Neuronal stem cell (in vitro differentiated cells): Measurements from ENCODE around the gene GRPEL2. TPM values are rescaled to one million over a fixed set of nuclear protein-coding genes. Genes with fewer than 3 reads are reported as not detected.

Source experiments
- DNase-seq: peaks from one replicate; pipeline ENCODE4 v3.0.0-alpha.2; 2013; ENCODE audit warnings: low spot score
- H2AFZ ChIP-seq: one replicate; pipeline ENCODE4 v1.6.1; 2013; ENCODE audit warnings: mild to moderate bottlenecking, low read length, inconsistent platforms
- H2AK5ac ChIP-seq: 2 replicates; pipeline ENCODE4 v1.6.1; 2013; ENCODE audit warnings: low read depth, mild to moderate bottlenecking, inconsistent platforms, low read length, moderate library complexity, mixed read lengths
- H2BK120ac ChIP-seq: 2 replicates; pipeline ENCODE4 v1.6.1; 2013; ENCODE audit warnings: low read depth, mild to moderate bottlenecking, inconsistent platforms, low read length, moderate library complexity, mixed read lengths
- H2BK12ac ChIP-seq: one replicate; pipeline ENCODE4 v1.6.1; 2013; ENCODE audit warnings: low read length, inconsistent platforms
- H2BK15ac ChIP-seq: 2 replicates; pipeline ENCODE4 v1.6.1; 2013; ENCODE audit warnings: mild to moderate bottlenecking, low read length, inconsistent platforms, mixed read lengths
- H2BK5ac ChIP-seq: one replicate; pipeline ENCODE4 v1.6.1; 2013; ENCODE audit warnings: inconsistent platforms, mild to moderate bottlenecking, low read length, moderate library complexity
- H3K14ac ChIP-seq: one replicate; pipeline ENCODE4 v1.6.1; 2013; ENCODE audit warnings: low read length, inconsistent platforms
- H3K18ac ChIP-seq: 2 replicates; pipeline ENCODE4 v1.6.1; 2013; ENCODE audit warnings: low read length, inconsistent platforms
- H3K23ac ChIP-seq: 2 replicates; pipeline ENCODE4 v1.6.1; 2013; ENCODE audit warnings: low read depth, mild to moderate bottlenecking, mixed read lengths, low read length, inconsistent platforms; ENCODE audit not compliant: poor library complexity
- H3K27ac ChIP-seq: replicated peaks from 3 replicates; pipeline ENCODE4 v1.5.1; 2013; ENCODE audit warnings: low read length, inconsistent platforms
- H3K27me3 ChIP-seq, 3 experiments: 2 replicates each; pipeline ENCODE4 v1.6.1; 2013; ENCODE audit warnings: low read length in 3 of 3, mild to moderate bottlenecking in 2 of 3, inconsistent platforms in 1 of 3, low read depth in 1 of 3, mixed read lengths in 1 of 3, moderate library complexity in 1 of 3; ENCODE audit not compliant: control insufficient read depth in 3 of 3, insufficient read depth in 3 of 3
- H3K36me3 ChIP-seq, 2 donors: replicated peaks in 1 of 2; 2 replicates each; pipeline ENCODE4 v1.6.1; 2013; ENCODE audit warnings: low read length in 2 of 2; ENCODE audit not compliant: control insufficient read depth in 2 of 2, insufficient read depth in 2 of 2
- H3K4ac ChIP-seq: 2 replicates; pipeline ENCODE4 v1.6.1; 2013; ENCODE audit warnings: inconsistent platforms, mild to moderate bottlenecking, low read length, moderate library complexity
- H3K4me1 ChIP-seq, 2 donors: 1 replicate in 1 of 2; 2 replicates in 1 of 2; pipeline ENCODE4 v1.6.1; 2013; ENCODE audit warnings: low read length in 2 of 2, low read depth in 1 of 2; ENCODE audit not compliant: control insufficient read depth in 2 of 2, insufficient read depth in 1 of 2
- H3K4me2 ChIP-seq: one replicate; pipeline ENCODE4 v1.6.1; 2013; ENCODE audit warnings: mild to moderate bottlenecking, low read length, inconsistent platforms; ENCODE audit not compliant: insufficient read depth, poor library complexity, severe bottlenecking
- H3K4me3 ChIP-seq, 2 donors: 2 replicates each; pipeline ENCODE4 v1.5.1; 2013; ENCODE audit warnings: low read length in 2 of 2, mild to moderate bottlenecking in 2 of 2, inconsistent platforms in 1 of 2, moderate library complexity in 1 of 2
- H3K79me1 ChIP-seq: one replicate; pipeline ENCODE4 v1.6.1; 2013; ENCODE audit warnings: low read depth, mild to moderate bottlenecking, inconsistent platforms, low read length, moderate library complexity
- H3K9ac ChIP-seq: one replicate; pipeline ENCODE4 v1.6.1; 2013; ENCODE audit warnings: mild to moderate bottlenecking, low read depth, low read length, inconsistent platforms; ENCODE audit not compliant: poor library complexity
- H3K9me3 ChIP-seq, 2 donors: replicated peaks in 1 of 2; 2 replicates each; pipeline versions ENCODE3 to v1.6.1; 2013; ENCODE audit warnings: low read length in 2 of 2, mild to moderate bottlenecking in 2 of 2, inconsistent platforms in 1 of 2, low read depth in 1 of 2, mixed read lengths in 1 of 2, moderate library complexity in 1 of 2; ENCODE audit not compliant: control insufficient read depth in 2 of 2, insufficient read depth in 1 of 2
- H4K8ac ChIP-seq: one replicate; pipeline ENCODE4 v1.6.1; 2013; ENCODE audit warnings: low read depth, mild to moderate bottlenecking, inconsistent platforms, low read length, moderate library complexity
- H4K91ac ChIP-seq: one replicate; pipeline ENCODE4 v1.6.1; 2013; ENCODE audit warnings: low read length, low read depth, mild to moderate bottlenecking, inconsistent platforms; ENCODE audit not compliant: poor library complexity
- WGBS, 2 donors: extraction: QIAGEN DNeasy Blood & Tissue Kit; methylation state at CpG; one replicate each; pipeline ENCODE4 v1.1.7; 2013; ENCODE audit warnings: missing lambda C conversion rate in 2 of 2, mixed read lengths in 1 of 2; ENCODE audit not compliant: insufficient read length in 2 of 2, insufficient replicate concordance in 1 of 2; ENCODE audit errors: extremely low coverage in 2 of 2; 5-methylcytosine and 5-hydroxymethylcytosine counted together
- polyA plus RNA-seq, 2 experiments: library from polyadenylated mRNA; stranded (reverse); fragments of 200-250 nt; gene quantifications; one replicate each; pipeline ENCODE4 v1.2.3, GENCODE V29; 2013

Gene GRPEL2, protein sequence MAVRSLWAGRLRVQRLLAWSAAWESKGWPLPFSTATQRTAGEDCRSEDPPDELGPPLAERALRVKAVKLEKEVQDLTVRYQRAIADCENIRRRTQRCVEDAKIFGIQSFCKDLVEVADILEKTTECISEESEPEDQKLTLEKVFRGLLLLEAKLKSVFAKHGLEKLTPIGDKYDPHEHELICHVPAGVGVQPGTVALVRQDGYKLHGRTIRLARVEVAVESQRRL
- 11.4 TPM for polyA plus RNA-seq (2013, experiment 1 of 2)
- 11.3 TPM for polyA plus RNA-seq (2013, experiment 2 of 2)

- Histone ChIP-seq H4K91ac (peak within 1 kb of the TSS; percentile 38), H3K27me3 (no peaks in the 10 kb centered on the region), H3K4me1 (peaks cover 2 to 5% of the 10 kb centered on the region in 2 donors), H2BK120ac (no peak within 1 kb of the TSS), H3K4ac (peak within 1 kb of the TSS; percentile 71), H3K9me3 (no peaks in the 10 kb centered on the region), H3K9ac (peak within 1 kb of the TSS; percentile 98), H3K36me3 (peaks cover 12 to 35% of the 10 kb centered on the region in 2 donors), H2BK15ac (peak within 1 kb of the TSS; percentile 76), H3K18ac (peak within 1 kb of the TSS; percentile 96), H3K79me1 (peaks cover 5% of the 10 kb centered on the region), H3K23ac (peak within 1 kb of the TSS; percentile 83), H2AFZ (peak within 1 kb of the TSS; percentile 86), H2BK5ac (peak within 1 kb of the TSS; percentile 30), H3K27ac (peak within 1 kb of the TSS; percentile 58), H3K4me2 (peak within 1 kb of the TSS; percentile 85), H2BK12ac (no peak within 1 kb of the TSS), H3K4me3 (peak within 1 kb of the TSS; percentile 91 to 93), H3K14ac (peak within 1 kb of the TSS; percentile 85), H2AK5ac (peak within 1 kb of the TSS; percentile 54), H4K8ac (no peak within 1 kb of the TSS)
- no CpG with 5 or more reads among the region's 54 CpGs for WGBS, 2 donors
- peak; percentile 93 for DNase-seq
Observed at GRCh38 chr5:149345147-149345891, at the start of gene GRPEL2. Gene GRPEL2 (plus strand): TSS chr5:149345499. CDS start chr5:149345540, 41 bp downstream.

- no CpG with 5 or more reads among the region's 5 CpGs for WGBS, 2 donors
- Histone ChIP-seq H3K23ac (no peak overlapping the region), H3K4me2 (no peak overlapping the region), H3K4me1 (peaks cover 0 to 9% of the 10 kb centered on the region in 2 donors), H2AK5ac (no peak overlapping the region), H3K18ac (no peak overlapping the region), H2BK120ac (no peak overlapping the region), H3K79me1 (peaks cover 2% of the 10 kb centered on the region), H3K9ac (no peak overlapping the region), H3K4me3 (no peak overlapping the region), H2BK15ac (no peak overlapping the region), H3K9me3 (no peaks in the 10 kb centered on the region), H2BK12ac (no peak overlapping the region), H2AFZ (no peak overlapping the region), H2BK5ac (no peak overlapping the region), H4K91ac (no peak overlapping the region), H3K14ac (no peak overlapping the region), H4K8ac (no peak overlapping the region), H3K4ac (no peak overlapping the region), H3K36me3 (no peaks in the 10 kb centered on the region), H3K27me3 (peaks cover 0 to 11% (median 0%) of the 10 kb centered on the region in 3 experiments), H3K27ac (no peak overlapping the region)
- DNase-seq, result no peak
Observed at GRCh38 chr5:149297340-149298025, 47.8 kb upstream of the GRPEL2 start.

DNA sequence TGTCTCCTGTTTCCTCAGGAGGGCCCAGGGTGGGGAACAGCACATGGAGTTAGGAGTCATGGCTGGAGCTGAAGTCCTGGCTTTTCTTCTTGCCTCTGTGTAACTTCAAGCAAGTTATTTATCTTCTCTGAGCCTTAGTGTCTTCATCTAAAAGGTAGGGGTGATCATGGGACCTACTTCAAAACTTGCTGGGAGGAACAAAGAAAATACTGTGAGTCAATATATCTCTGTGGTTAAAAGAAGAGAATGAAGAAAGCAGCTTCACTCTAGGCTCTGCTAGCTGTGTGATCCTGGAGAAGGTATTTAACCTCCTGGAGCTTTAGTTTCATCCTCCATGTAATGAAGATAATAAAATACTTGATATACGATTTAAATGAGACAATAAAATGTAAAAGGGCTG, 47.1 kb upstream of the GRPEL2 start:
- Histone ChIP-seq H3K4ac (no peak overlapping the region), H2AFZ (no peak overlapping the region), H3K9ac (no peak overlapping the region), H2BK15ac (no peak overlapping the region), H3K79me1 (peaks cover 2% of the 10 kb centered on the region), H2BK120ac (no peak overlapping the region), H3K18ac (no peak overlapping the region), H2AK5ac (no peak overlapping the region), H3K9me3 (no peaks in the 10 kb centered on the region), H2BK12ac (no peak overlapping the region), H4K91ac (no peak overlapping the region), H3K27ac (no peak overlapping the region), H3K4me3 (no peak overlapping the region), H3K14ac (no peak overlapping the region), H3K27me3 (peaks cover 0 to 11% (median 0%) of the 10 kb centered on the region in 3 experiments), H3K36me3 (no peaks in the 10 kb centered on the region), H2BK5ac (no peak overlapping the region), H4K8ac (no peak overlapping the region), H3K4me2 (no peak overlapping the region), H3K4me1 (peaks cover 0 to 9% of the 10 kb centered on the region in 2 donors), H3K23ac (no peak overlapping the region)
- DNase-seq, result no peak
- WGBS, 2 donors, result no CpG with 5 or more reads among the region's 1 CpG
